Measurements from ENCODE around the gene NELL1. TPM values are rescaled to one million over a fixed set of nuclear protein-coding genes. Genes with fewer than 3 reads are reported as not detected.

The NELL1 gene
- total RNA-seq, 1 experiment from 2014 or later: not detected

DNA sequence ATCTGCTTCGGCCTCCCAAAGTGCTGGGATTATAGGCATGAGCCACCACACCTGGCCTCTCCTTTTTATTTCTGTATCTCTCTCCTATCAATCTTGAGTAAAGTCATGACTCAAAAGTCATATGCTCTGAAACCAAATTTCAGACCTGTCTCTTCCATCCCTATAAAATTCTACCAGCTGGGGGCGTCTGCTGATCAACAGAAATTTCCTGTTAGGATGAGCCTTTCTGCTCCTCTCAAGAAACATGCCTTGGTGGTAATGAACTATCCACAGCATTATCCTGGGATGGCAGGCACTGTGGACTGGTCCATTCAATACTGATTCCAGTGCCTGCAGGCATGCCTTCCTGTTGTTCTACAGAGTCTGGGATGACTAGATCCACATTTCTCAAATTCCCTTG, 472.6 kb downstream of the NELL1 start:
- DNase-seq: peak in 1 of 2 experiments; percentile 30
- TF ChIP-seq, protein P1, sequence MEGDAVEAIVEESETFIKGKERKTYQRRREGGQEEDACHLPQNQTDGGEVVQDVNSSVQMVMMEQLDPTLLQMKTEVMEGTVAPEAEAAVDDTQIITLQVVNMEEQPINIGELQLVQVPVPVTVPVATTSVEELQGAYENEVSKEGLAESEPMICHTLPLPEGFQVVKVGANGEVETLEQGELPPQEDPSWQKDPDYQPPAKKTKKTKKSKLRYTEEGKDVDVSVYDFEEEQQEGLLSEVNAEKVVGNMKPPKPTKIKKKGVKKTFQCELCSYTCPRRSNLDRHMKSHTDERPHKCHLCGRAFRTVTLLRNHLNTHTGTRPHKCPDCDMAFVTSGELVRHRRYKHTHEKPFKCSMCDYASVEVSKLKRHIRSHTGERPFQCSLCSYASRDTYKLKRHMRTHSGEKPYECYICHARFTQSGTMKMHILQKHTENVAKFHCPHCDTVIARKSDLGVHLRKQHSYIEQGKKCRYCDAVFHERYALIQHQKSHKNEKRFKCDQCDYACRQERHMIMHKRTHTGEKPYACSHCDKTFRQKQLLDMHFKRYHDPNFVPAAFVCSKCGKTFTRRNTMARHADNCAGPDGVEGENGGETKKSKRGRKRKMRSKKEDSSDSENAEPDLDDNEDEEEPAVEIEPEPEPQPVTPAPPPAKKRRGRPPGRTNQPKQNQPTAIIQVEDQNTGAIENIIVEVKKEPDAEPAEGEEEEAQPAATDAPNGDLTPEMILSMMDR (IDR thresholded peaks at IDR 0.05; ENCODE audit: insufficient read depth in 1 of 2, low read depth in 1 of 2, low read length in 1 of 2, severe bottlenecking in 1 of 2, unreplicated experiment in 1 of 2): no peak
- Mint-ChIP-seq H3K36me3 (ENCODE audit: insufficient read depth, unreplicated experiment) (no peaks in the 10 kb centered on the region), H3K27ac (ENCODE audit: unreplicated experiment) (no peak overlapping the region), H3K4me1 (ENCODE audit: low read depth, unreplicated experiment) (peaks cover 5% of the 10 kb centered on the region), H3K4me3 (ENCODE audit: unreplicated experiment) (no peak overlapping the region), H3K27me3 (ENCODE audit: insufficient read depth, unreplicated experiment) (peaks cover 3% of the 10 kb centered on the region), H3K9me3 (ENCODE audit: unreplicated experiment) (no peaks in the 10 kb centered on the region)
- no peak overlapping the region for H3K4me3 ChIP-seq (ENCODE audit: low read depth, low read length)
- BruUV-seq (replicated peaks): no TSS peak
- intact Hi-C loops (cut with micrococcal nuclease; ENCODE audit: unreplicated experiment): no loop called here
- H3K27me3 ChIP-seq (replicated peaks; ENCODE audit: control insufficient read depth, insufficient read depth, low read length): no peaks in the 10 kb centered on the region
- H3K36me3 ChIP-seq (ENCODE audit: control insufficient read depth, insufficient read depth, low read length): no peaks in the 10 kb centered on the region
- no peaks in the 10 kb centered on the region for H3K4me1 ChIP-seq
- POLR2A ChIA-PET: no interaction called here
- no peaks in the 10 kb centered on the region for H3K9me3 ChIP-seq
- CTCF ChIA-PET: interaction anchor here (1.0 kb wide), 1 partner anchor 370 kb away, joined by 3 read pairs; no protein-coding TSS in a partner anchor

DNA sequence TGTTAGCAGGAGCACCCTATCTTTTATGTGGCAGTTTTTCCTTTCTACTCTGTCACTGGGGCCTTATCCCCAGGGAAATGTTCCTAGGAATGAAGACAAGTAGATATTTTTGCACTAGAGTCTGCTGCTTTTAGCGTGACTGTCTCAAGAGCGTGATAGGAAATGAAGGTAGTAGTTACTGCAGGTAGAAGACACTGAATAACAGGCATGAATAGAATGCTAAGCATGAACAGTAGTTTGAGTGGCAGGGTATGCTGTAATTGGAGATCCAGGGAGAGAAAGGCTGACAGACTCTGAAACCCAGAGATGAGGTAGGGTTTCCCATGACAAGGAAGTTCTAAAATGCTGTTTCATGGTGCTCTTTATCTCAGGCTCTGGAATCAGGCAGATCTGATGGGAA, 475.1 kb downstream of the NELL1 start:
- ChIA-PET CTCF (no interaction called here), POLR2A (no interaction called here)
- Histone ChIP-seq H3K9me3 (no peaks in the 10 kb centered on the region), H3K36me3 (ENCODE audit: control insufficient read depth, insufficient read depth, low read length) (no peaks in the 10 kb centered on the region), H3K4me1 (no peaks in the 10 kb centered on the region), H3K27me3 (replicated peaks; ENCODE audit: control insufficient read depth, insufficient read depth, low read length) (no peaks in the 10 kb centered on the region), H3K4me3 (ENCODE audit: low read depth, low read length) (no peak overlapping the region)
- Mint-ChIP-seq H3K4me1 (ENCODE audit: low read depth, unreplicated experiment) (no peaks in the 10 kb centered on the region), H3K27ac (ENCODE audit: unreplicated experiment) (no peak overlapping the region), H3K9me3 (ENCODE audit: unreplicated experiment) (no peaks in the 10 kb centered on the region), H3K4me3 (ENCODE audit: unreplicated experiment) (no peak overlapping the region), H3K27me3 (ENCODE audit: insufficient read depth, unreplicated experiment) (peaks cover 3% of the 10 kb centered on the region), H3K36me3 (ENCODE audit: insufficient read depth, unreplicated experiment) (no peaks in the 10 kb centered on the region)
- BruUV-seq (replicated peaks): no TSS peak
- TF ChIP-seq, protein P1 (IDR thresholded peaks at IDR 0.05; ENCODE audit: insufficient read depth in 1 of 2, low read depth in 1 of 2, low read length in 1 of 2, severe bottlenecking in 1 of 2, unreplicated experiment in 1 of 2): no peak
- DNase-seq: no peak
- intact Hi-C loops (cut with micrococcal nuclease; ENCODE audit: unreplicated experiment): no loop called here

DNA sequence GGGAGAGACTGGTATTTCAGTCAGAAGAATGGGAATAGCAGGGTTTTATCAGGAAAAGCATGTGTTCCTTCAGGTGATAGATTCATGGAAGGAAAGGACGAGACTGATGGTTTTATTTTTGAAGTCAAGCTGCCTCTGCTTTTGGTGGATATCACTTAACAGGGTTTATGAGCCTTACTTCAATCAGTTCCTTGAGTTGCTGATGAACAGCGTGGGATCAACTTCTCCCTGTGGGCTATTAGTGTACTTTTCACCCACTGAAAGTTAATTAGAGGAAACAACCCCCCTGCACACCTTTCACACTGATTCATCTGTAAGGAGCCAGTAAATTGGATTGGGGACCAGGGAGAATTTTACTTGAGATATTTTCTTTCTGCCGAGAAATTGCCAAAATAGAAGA, 479.0 kb downstream of the NELL1 start:
- TF ChIP-seq, protein P1 (IDR thresholded peaks at IDR 0.05; ENCODE audit: insufficient read depth in 1 of 2, low read depth in 1 of 2, low read length in 1 of 2, severe bottlenecking in 1 of 2, unreplicated experiment in 1 of 2): no peak
- ChIA-PET CTCF (no interaction called here), POLR2A (no interaction called here)

More for the DNA sequence above, 479.0 kb downstream of the NELL1 start:
- H3K36me3 ChIP-seq (ENCODE audit: control insufficient read depth, insufficient read depth, low read length): no peaks in the 10 kb centered on the region
- Mint-ChIP-seq H3K4me3 (ENCODE audit: unreplicated experiment) (no peak overlapping the region), H3K36me3 (ENCODE audit: insufficient read depth, unreplicated experiment) (no peaks in the 10 kb centered on the region), H3K4me1 (ENCODE audit: low read depth, unreplicated experiment) (no peaks in the 10 kb centered on the region), H3K27me3 (ENCODE audit: insufficient read depth, unreplicated experiment) (peaks cover 3% of the 10 kb centered on the region), H3K9me3 (ENCODE audit: unreplicated experiment) (no peaks in the 10 kb centered on the region), H3K27ac (ENCODE audit: unreplicated experiment) (no peak overlapping the region)
- BruUV-seq (replicated peaks): no TSS peak
- no peaks in the 10 kb centered on the region for H3K4me1 ChIP-seq
- no peak overlapping the region for H3K4me3 ChIP-seq (ENCODE audit: low read depth, low read length)
- DNase-seq: no peak
- intact Hi-C loops (cut with micrococcal nuclease; ENCODE audit: unreplicated experiment): no loop called here
- H3K27me3 ChIP-seq (replicated peaks; ENCODE audit: control insufficient read depth, insufficient read depth, low read length): no peaks in the 10 kb centered on the region
- no peaks in the 10 kb centered on the region for H3K9me3 ChIP-seq

Data from Caco-2 (cell line).